HG02973 (cell line): ENCODE data around the gene TACC2.

ENCODE experiments used
- ATAC-seq: cut with Tn5 transposase; IDR thresholded peaks from one replicate; pipeline ENCODE4 v1.9.1; 2021; ENCODE audit warnings: moderate library complexity; ENCODE audit not compliant: unreplicated experiment

The TACC2 gene

GRCh38 chr10:122141821-122142640, 153.1 kb downstream of the TACC2 start:
- ATAC-seq, result no peak

- ATAC-seq, result no peak
Observed at GRCh38 chr10:122142641-122143237, 153.8 kb downstream of the TACC2 start.

- no peak for ATAC-seq
Observed at GRCh38 chr10:122143238-122143841, 154.4 kb downstream of the TACC2 start.

GRCh38 chr10:122144199-122144598, 155.2 kb downstream of the TACC2 start:
- no peak for ATAC-seq

GRCh38 chr10:122145113-122145512, 156.2 kb downstream of the TACC2 start:
- no peak for ATAC-seq

GRCh38 chr10:122147663-122148062, 158.7 kb downstream of the TACC2 start:
- no peak for ATAC-seq

- ATAC-seq, result no peak
Observed at GRCh38 chr10:122148876-122149560, 160.1 kb downstream of the TACC2 start.

GRCh38 chr10:122149561-122150505, 160.9 kb downstream of the TACC2 start:
- no peak for ATAC-seq

GRCh38 chr10:122151121-122151694, 162.2 kb downstream of the TACC2 start:
- ATAC-seq, result no peak

GRCh38 chr10:122152544-122152943, 163.6 kb downstream of the TACC2 start:
- no peak for ATAC-seq

GRCh38 chr10:122154031-122154544, 165.1 kb downstream of the TACC2 start:
- no peak for ATAC-seq

- ATAC-seq, result no peak
Observed at GRCh38 chr10:122154545-122155366, 165.8 kb downstream of the TACC2 start.

GRCh38 chr10:122157451-122157850, 168.5 kb downstream of the TACC2 start:
- ATAC-seq, result no peak

GRCh38 chr10:122158362-122158761, 169.4 kb downstream of the TACC2 start:
- ATAC-seq, result no peak

- ATAC-seq, result no peak
Observed at GRCh38 chr10:122159141-122159970, 170.4 kb downstream of the TACC2 start.

- ATAC-seq, result no peak
Observed at GRCh38 chr10:122161795-122162194, 172.8 kb downstream of the TACC2 start.

- ATAC-seq, result no peak
Observed at GRCh38 chr10:122162671-122163173, 173.8 kb downstream of the TACC2 start.
